ENCODE measurements around the gene TNK1. TPM values are rescaled to one million over a fixed set of nuclear protein-coding genes. Genes with fewer than 3 reads are reported as not detected.

The TNK1 gene
- total RNA-seq, 1 donor from 2014 or later: 1.7 TPM

GRCh38 chr17:7396147-7396546 is 15.3 kb downstream of the TNK1 start:
- Mint-ChIP-seq H3K4me1 (ENCODE audit: unreplicated experiment) (peaks cover 22% of the 10 kb centered on the region), H3K9me3 (ENCODE audit: unreplicated experiment) (no peaks in the 10 kb centered on the region), H3K27me3 (ENCODE audit: unreplicated experiment) (peaks cover 10% of the 10 kb centered on the region), H3K4me3 (ENCODE audit: unreplicated experiment) (no peak overlapping the region), H3K27ac (ENCODE audit: unreplicated experiment) (no peak overlapping the region), H3K36me3 (ENCODE audit: low read depth, unreplicated experiment) (no peaks in the 10 kb centered on the region)
- DNase-seq (ENCODE audit: low spot score): no peak
- TF ChIP-seq, protein P1, sequence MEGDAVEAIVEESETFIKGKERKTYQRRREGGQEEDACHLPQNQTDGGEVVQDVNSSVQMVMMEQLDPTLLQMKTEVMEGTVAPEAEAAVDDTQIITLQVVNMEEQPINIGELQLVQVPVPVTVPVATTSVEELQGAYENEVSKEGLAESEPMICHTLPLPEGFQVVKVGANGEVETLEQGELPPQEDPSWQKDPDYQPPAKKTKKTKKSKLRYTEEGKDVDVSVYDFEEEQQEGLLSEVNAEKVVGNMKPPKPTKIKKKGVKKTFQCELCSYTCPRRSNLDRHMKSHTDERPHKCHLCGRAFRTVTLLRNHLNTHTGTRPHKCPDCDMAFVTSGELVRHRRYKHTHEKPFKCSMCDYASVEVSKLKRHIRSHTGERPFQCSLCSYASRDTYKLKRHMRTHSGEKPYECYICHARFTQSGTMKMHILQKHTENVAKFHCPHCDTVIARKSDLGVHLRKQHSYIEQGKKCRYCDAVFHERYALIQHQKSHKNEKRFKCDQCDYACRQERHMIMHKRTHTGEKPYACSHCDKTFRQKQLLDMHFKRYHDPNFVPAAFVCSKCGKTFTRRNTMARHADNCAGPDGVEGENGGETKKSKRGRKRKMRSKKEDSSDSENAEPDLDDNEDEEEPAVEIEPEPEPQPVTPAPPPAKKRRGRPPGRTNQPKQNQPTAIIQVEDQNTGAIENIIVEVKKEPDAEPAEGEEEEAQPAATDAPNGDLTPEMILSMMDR (IDR thresholded peaks at IDR 0.05; ENCODE audit: unreplicated experiment): no peak

- no peak overlapping the region for H3K27ac Mint-ChIP-seq (ENCODE audit: unreplicated experiment)
Observed at GRCh38 chr17:7398612-7399011, 17.7 kb downstream of the TNK1 start.

GRCh38 chr17:7403043-7403726 is 22.3 kb downstream of the TNK1 start:
- H3K4me3 Mint-ChIP-seq (ENCODE audit: unreplicated experiment): peak overlapping the region; percentile 91
- H3K9me3 Mint-ChIP-seq (ENCODE audit: unreplicated experiment): no peaks in the 10 kb centered on the region
- peaks cover 5% of the 10 kb centered on the region for H3K27me3 Mint-ChIP-seq (ENCODE audit: unreplicated experiment)
- peak overlapping the region; percentile 78 for H3K27ac Mint-ChIP-seq (ENCODE audit: unreplicated experiment)
- peak; percentile 56 for DNase-seq (ENCODE audit: low spot score)
- peaks cover 22% of the 10 kb centered on the region for H3K4me1 Mint-ChIP-seq (ENCODE audit: unreplicated experiment)
- H3K36me3 Mint-ChIP-seq (ENCODE audit: low read depth, unreplicated experiment): no peaks in the 10 kb centered on the region
- TF ChIP-seq, protein P1 (IDR thresholded peaks at IDR 0.05; ENCODE audit: unreplicated experiment): no peak

More at GRCh38 chr17:7398612-7399011, 17.7 kb downstream of the TNK1 start:
- Mint-ChIP-seq H3K27me3 (ENCODE audit: unreplicated experiment) (peaks cover 5% of the 10 kb centered on the region), H3K4me3 (ENCODE audit: unreplicated experiment) (no peak overlapping the region), H3K9me3 (ENCODE audit: unreplicated experiment) (no peaks in the 10 kb centered on the region), H3K4me1 (ENCODE audit: unreplicated experiment) (peaks cover 17% of the 10 kb centered on the region), H3K36me3 (ENCODE audit: low read depth, unreplicated experiment) (no peaks in the 10 kb centered on the region)
- no peak for DNase-seq (ENCODE audit: low spot score)
- TF ChIP-seq, protein P1 (IDR thresholded peaks at IDR 0.05; ENCODE audit: unreplicated experiment): no peak

DNA sequence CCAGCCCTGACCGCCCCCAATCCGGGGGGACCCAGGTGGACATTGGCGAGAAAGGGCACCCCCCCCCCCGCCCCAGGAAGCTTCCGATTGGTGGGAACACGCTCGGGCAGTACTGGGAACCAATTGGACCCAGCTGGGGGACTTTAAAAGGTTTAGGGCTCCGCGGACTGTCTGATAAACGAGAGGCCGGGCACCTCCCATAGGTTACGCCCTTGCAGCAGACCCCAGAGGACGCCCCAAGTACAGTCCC is 22.8 kb downstream of the TNK1 start:
- H3K9me3 Mint-ChIP-seq (ENCODE audit: unreplicated experiment): no peaks in the 10 kb centered on the region
- DNase-seq (ENCODE audit: low spot score): no peak

More for the DNA sequence above, 22.8 kb downstream of the TNK1 start:
- Mint-ChIP-seq H3K4me1 (ENCODE audit: unreplicated experiment) (peaks cover 22% of the 10 kb centered on the region), H3K27ac (ENCODE audit: unreplicated experiment) (peak overlapping the region; percentile 80), H3K27me3 (ENCODE audit: unreplicated experiment) (peaks cover 5% of the 10 kb centered on the region), H3K36me3 (ENCODE audit: low read depth, unreplicated experiment) (no peaks in the 10 kb centered on the region), H3K4me3 (ENCODE audit: unreplicated experiment) (peak overlapping the region; percentile 91)
- TF ChIP-seq, protein P1 (IDR thresholded peaks at IDR 0.05; ENCODE audit: unreplicated experiment): no peak
